COR-L47 (cell line): ENCODE data around the gene LRRC57.
A peak's percentile ranks its signal among the peaks of the same experiment; 100 is the strongest.

Source experiments
- DNase-seq: peaks from one replicate; lab custom pipeline; 2025; lab: John Stamatoyannopoulos, UW

The LRRC57 gene

DNA sequence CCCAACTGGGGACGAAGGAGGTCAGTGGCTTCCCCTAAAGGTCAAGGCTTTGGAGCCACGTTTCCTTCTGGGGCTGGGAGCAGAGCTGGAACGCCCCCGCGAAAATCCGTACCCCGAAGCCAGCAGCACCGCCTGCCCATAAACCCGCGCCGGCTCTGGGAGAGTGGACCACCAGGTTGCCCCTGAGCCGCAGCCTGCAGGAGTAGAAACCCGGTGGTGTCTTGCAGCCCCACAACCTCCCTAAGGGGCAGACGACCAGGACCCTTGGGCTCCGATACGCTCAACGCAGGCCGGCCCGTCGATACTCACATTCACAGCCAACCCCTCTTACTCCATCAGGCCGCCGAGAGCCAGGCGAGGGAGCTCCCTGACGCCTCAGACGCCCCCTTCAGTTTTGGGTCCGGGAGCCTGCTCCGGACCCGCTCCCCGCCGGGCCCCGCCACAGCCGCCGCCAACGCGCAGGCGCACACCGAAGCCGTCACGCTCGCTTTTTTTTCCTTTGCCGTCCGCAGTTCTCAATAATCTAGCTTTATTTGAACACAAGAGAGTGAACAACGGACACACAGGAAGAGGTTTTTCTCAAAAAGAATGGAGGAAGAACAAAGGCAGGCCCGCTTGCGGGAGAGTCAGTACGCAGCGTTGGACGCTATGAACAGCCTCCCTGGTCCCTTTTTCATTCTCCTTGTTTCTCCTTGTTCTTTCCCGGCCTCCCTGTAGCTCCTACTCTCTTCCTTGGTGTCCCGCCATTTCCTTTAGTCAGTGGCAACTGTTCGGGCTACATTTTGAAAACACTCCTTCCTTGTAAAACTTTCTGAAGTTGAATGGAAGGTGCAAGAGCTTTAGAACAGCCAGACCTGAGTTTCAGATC, 57.7 kb downstream of the LRRC57 start, which contains the start of gene ZNF106:
Gene ZNF106, minus strand, starts transcription at position 471 of the 868 bp plus-strand sequence. CDS start 18,852 bp downstream, outside the sequence.
- peak; percentile 79 for DNase-seq

- DNase-seq = no peak
Measured at GRCh38 chr15:42490291-42490670, 58.3 kb downstream of the LRRC57 start.
